Measurements from ENCODE around the gene TMEM196.

Gene TMEM196

DNA sequence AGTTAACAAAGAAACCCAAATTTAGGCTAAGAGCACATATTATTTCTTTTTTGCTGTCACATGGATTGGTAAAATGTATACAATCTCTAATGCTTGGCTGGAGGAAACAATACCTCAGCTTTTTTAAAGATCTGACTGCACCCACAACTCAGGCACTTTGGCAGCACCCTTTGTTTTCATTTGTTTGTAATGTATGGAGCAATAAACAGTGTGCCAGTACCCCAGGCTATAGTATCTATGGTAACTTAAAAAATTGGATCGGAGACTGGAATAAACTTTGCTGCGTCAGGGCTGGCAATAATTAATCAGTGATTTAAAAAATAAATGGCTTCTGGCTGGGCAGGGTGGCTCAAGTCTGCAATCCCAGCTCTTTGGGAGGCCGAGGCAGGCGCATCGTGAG lies 91.8 kb downstream of the TMEM196 start:
- Histone ChIP-seq H3K36me3 (ENCODE audit: insufficient read depth, low read length) (no peaks in the 10 kb centered on the region), H3K27me3 (ENCODE audit: insufficient read depth, low read length) (no peaks in the 10 kb centered on the region), H3K4me1 (ENCODE audit: control insufficient read depth, insufficient read depth, low read length, unreplicated experiment) (no peaks in the 10 kb centered on the region), H2AFZ (ENCODE audit: low read length, unreplicated experiment) (no peak overlapping the region), H3K4me3 (ENCODE audit: low read depth, low read length) (no peak overlapping the region), H3K27ac (ENCODE audit: low read depth, low read length) (no peak overlapping the region), H3K79me2 (ENCODE audit: control insufficient read depth, insufficient read depth, low read length, unreplicated experiment) (no peaks in the 10 kb centered on the region)

DNA sequence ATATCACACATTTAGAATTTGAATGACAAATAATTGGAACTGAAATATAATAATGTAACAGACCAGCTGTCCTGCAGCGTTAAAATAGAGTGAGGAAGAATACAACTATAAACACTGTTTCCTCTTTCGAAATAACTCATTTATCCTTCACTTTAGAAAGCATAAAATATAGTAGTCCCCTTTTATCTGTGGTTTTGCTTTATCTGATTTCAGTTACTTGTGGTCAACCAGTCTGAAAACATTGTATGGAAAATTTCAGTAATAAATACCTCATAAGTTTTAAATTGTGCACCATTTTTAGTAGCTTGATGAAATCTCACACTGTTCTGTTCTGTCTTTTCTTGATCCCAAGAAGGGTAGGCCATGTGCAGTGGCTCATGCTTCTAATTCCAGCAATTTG lies 96.2 kb downstream of the TMEM196 start:
- Histone ChIP-seq H3K27me3 (ENCODE audit: insufficient read depth, low read length) (no peaks in the 10 kb centered on the region), H3K4me1 (ENCODE audit: control insufficient read depth, insufficient read depth, low read length, unreplicated experiment) (no peaks in the 10 kb centered on the region), H2AFZ (ENCODE audit: low read length, unreplicated experiment) (no peak overlapping the region), H3K27ac (ENCODE audit: low read depth, low read length) (no peak overlapping the region), H3K79me2 (ENCODE audit: control insufficient read depth, insufficient read depth, low read length, unreplicated experiment) (no peaks in the 10 kb centered on the region), H3K36me3 (ENCODE audit: insufficient read depth, low read length) (no peaks in the 10 kb centered on the region), H3K4me3 (ENCODE audit: low read depth, low read length) (no peak overlapping the region)

DNA sequence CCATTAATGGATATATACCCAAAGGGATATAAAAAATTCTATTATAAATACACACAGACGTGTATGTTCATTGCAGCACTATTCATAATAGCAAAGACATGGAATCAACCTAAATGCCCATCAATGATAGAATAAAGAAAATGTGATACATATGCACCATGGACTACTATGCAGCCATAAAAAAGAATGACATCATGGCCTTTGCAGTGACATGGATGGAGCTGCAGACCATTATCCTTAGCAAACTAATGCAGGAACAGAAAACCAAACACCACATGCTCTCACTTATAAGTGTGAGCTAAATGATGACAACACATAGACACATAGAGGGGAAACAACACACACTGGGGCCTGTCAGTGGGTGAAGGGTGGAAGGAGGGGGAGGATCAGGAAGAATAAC lies 97.6 kb downstream of the TMEM196 start:
- Histone ChIP-seq H3K79me2 (ENCODE audit: control insufficient read depth, insufficient read depth, low read length, unreplicated experiment) (no peaks in the 10 kb centered on the region), H3K4me3 (ENCODE audit: low read depth, low read length) (no peak overlapping the region), H3K36me3 (ENCODE audit: insufficient read depth, low read length) (no peaks in the 10 kb centered on the region), H3K4me1 (ENCODE audit: control insufficient read depth, insufficient read depth, low read length, unreplicated experiment) (no peaks in the 10 kb centered on the region), H2AFZ (ENCODE audit: low read length, unreplicated experiment) (no peak overlapping the region), H3K27ac (ENCODE audit: low read depth, low read length) (no peak overlapping the region), H3K27me3 (ENCODE audit: insufficient read depth, low read length) (no peaks in the 10 kb centered on the region)

DNA sequence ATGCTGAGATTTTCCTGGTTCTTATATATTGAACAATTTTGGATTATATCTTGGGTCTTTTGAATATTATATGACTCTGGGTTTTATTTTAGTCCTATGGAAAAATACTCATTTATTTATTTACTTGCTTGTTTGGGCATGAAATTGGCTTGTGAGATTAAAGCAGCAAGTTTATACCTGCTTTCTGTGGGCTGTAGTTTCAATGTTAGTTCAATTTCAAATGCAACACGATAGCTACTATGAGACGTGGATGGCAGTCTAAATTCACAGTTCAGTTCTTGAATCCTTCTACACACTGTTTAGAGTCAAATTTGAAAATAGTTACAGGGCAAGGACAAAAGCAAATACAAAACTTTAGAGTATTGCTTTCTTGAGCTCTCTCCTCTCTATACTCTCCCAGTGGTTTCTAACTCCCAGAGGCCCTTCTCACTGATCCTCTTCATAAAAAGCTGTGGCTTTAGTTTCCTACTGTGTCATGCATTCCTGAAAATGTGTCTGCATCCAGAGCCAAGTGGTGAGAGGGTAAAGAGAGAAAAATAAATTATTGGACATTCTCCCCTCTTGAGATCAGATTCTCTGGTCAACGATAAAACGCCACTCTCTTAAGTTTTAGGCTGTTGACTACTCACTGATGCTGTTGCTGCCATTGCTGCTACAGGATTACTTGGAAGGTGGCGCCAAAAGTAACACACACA lies 99.0 kb downstream of the TMEM196 start:
- Histone ChIP-seq H2AFZ (ENCODE audit: low read length, unreplicated experiment) (no peak overlapping the region), H3K27me3 (ENCODE audit: insufficient read depth, low read length) (no peaks in the 10 kb centered on the region), H3K36me3 (ENCODE audit: insufficient read depth, low read length) (no peaks in the 10 kb centered on the region), H3K4me3 (ENCODE audit: low read depth, low read length) (no peak overlapping the region), H3K79me2 (ENCODE audit: control insufficient read depth, insufficient read depth, low read length, unreplicated experiment) (no peaks in the 10 kb centered on the region), H3K4me1 (ENCODE audit: control insufficient read depth, insufficient read depth, low read length, unreplicated experiment) (no peaks in the 10 kb centered on the region), H3K27ac (ENCODE audit: low read depth, low read length) (no peak overlapping the region)

DNA sequence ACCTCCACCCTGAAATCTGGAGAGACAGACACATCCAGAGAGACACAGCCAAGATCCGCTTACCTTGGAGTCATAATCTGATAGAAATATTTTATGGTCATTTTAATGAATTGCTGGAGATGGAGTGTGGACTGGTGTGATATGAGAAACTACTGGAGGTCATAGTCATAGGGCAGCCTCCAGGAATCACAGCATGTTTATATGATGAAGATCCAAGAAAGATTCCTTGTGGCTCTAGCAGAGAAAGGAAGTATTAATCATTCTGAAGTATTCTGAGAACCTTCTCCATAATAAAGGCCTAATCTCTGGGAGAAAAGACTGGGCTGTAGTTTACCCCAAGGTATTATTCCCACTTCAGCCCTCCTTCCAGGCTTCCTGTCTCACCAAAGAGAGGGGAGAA lies 102.6 kb downstream of the TMEM196 start:
- Histone ChIP-seq H3K27ac (ENCODE audit: low read depth, low read length) (no peak overlapping the region), H3K4me3 (ENCODE audit: low read depth, low read length) (no peak overlapping the region), H3K79me2 (ENCODE audit: control insufficient read depth, insufficient read depth, low read length, unreplicated experiment) (no peaks in the 10 kb centered on the region), H2AFZ (ENCODE audit: low read length, unreplicated experiment) (no peak overlapping the region), H3K27me3 (ENCODE audit: insufficient read depth, low read length) (no peaks in the 10 kb centered on the region), H3K4me1 (ENCODE audit: control insufficient read depth, insufficient read depth, low read length, unreplicated experiment) (no peaks in the 10 kb centered on the region), H3K36me3 (ENCODE audit: insufficient read depth, low read length) (no peaks in the 10 kb centered on the region)
